ENCODE results near the gene MYO19. TPM values are rescaled to one million over a fixed set of nuclear protein-coding genes. Genes with fewer than 3 reads are reported as not detected.
A peak's percentile ranks its signal among the peaks of the same experiment; 100 is the strongest.

Gene MYO19
- total and polyA plus RNA-seq, 4 donors, result 8.7 to 47.2 (median 20.8) TPM

DNA sequence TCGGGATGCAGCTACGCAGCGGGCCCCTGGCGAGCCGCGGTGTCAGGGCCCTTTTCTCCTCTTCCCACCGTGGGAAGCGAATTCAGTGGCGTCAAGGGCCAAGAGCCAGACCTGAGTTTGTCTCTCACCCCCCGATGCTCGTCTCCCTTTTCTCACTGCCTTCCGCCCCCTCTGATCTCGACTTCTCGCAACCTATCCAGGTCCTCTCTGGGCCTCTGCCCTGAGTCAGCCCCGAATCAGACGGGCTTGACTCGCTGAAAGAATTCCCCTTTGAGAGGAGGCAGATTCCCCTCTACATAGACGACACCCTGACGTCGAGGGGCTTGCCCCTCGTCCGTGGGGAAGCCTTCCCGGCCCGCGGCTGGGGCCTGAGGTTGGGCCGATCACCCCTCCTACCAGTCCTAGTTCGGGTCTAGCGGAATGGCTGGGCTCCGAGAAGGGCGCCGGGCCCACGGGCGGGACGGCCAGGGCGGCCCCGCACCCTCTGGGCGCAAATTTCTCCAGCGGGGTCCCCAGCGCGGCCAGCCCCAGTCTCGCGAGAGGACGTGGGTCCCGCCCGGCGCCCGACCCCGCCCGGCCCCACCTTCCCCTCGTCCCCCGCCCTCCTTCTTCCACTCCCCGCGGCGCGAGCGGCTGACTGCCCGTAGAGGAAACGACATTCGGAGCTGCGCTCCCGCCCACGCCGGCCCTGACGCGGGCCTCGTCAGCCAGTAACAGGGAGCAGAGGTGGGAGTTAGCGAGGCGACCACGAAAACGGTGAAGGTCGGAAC is 9.8 kb upstream of the MYO19 start, which contains the start of gene GGNBP2:
GGNBP2 (plus strand) TSS at position 613 of the 770 bp plus-strand sequence. CDS start 806 bp downstream, outside the sequence.
- TF ChIP-seq RXRA (IDR thresholded peaks at IDR 0.05) (no peak), JUND (IDR thresholded peaks at IDR 0.05) (no peak), TAF1 (conservative IDR thresholded peaks at IDR 0.05) (peak; percentile 51), YY1 (IDR thresholded peaks at IDR 0.05) (peak; percentile 27), HNF4A (conservative IDR thresholded peaks at IDR 0.05) (peak in 1 of 2 donors; percentile 5), EGR1 (IDR thresholded peaks at IDR 0.05; ENCODE audit: low read depth in 2 of 2) (peak in 1 of 2 donors; percentile 31)
- TF ChIP-seq, protein P1, sequence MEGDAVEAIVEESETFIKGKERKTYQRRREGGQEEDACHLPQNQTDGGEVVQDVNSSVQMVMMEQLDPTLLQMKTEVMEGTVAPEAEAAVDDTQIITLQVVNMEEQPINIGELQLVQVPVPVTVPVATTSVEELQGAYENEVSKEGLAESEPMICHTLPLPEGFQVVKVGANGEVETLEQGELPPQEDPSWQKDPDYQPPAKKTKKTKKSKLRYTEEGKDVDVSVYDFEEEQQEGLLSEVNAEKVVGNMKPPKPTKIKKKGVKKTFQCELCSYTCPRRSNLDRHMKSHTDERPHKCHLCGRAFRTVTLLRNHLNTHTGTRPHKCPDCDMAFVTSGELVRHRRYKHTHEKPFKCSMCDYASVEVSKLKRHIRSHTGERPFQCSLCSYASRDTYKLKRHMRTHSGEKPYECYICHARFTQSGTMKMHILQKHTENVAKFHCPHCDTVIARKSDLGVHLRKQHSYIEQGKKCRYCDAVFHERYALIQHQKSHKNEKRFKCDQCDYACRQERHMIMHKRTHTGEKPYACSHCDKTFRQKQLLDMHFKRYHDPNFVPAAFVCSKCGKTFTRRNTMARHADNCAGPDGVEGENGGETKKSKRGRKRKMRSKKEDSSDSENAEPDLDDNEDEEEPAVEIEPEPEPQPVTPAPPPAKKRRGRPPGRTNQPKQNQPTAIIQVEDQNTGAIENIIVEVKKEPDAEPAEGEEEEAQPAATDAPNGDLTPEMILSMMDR (IDR thresholded peaks at IDR 0.05; ENCODE audit: low read depth, low read length, missing input control), result no peak
- TF ChIP-seq, protein P2, sequence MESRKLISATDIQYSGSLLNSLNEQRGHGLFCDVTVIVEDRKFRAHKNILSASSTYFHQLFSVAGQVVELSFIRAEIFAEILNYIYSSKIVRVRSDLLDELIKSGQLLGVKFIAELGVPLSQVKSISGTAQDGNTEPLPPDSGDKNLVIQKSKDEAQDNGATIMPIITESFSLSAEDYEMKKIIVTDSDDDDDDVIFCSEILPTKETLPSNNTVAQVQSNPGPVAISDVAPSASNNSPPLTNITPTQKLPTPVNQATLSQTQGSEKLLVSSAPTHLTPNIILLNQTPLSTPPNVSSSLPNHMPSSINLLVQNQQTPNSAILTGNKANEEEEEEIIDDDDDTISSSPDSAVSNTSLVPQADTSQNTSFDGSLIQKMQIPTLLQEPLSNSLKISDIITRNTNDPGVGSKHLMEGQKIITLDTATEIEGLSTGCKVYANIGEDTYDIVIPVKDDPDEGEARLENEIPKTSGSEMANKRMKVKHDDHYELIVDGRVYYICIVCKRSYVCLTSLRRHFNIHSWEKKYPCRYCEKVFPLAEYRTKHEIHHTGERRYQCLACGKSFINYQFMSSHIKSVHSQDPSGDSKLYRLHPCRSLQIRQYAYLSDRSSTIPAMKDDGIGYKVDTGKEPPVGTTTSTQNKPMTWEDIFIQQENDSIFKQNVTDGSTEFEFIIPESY (IDR thresholded peaks at IDR 0.05), result peak; percentile 98
- TF ChIP-seq, protein P3, sequence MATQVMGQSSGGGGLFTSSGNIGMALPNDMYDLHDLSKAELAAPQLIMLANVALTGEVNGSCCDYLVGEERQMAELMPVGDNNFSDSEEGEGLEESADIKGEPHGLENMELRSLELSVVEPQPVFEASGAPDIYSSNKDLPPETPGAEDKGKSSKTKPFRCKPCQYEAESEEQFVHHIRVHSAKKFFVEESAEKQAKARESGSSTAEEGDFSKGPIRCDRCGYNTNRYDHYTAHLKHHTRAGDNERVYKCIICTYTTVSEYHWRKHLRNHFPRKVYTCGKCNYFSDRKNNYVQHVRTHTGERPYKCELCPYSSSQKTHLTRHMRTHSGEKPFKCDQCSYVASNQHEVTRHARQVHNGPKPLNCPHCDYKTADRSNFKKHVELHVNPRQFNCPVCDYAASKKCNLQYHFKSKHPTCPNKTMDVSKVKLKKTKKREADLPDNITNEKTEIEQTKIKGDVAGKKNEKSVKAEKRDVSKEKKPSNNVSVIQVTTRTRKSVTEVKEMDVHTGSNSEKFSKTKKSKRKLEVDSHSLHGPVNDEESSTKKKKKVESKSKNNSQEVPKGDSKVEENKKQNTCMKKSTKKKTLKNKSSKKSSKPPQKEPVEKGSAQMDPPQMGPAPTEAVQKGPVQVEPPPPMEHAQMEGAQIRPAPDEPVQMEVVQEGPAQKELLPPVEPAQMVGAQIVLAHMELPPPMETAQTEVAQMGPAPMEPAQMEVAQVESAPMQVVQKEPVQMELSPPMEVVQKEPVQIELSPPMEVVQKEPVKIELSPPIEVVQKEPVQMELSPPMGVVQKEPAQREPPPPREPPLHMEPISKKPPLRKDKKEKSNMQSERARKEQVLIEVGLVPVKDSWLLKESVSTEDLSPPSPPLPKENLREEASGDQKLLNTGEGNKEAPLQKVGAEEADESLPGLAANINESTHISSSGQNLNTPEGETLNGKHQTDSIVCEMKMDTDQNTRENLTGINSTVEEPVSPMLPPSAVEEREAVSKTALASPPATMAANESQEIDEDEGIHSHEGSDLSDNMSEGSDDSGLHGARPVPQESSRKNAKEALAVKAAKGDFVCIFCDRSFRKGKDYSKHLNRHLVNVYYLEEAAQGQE (IDR thresholded peaks at IDR 0.05), result peak; percentile 47
- DNase-seq (ENCODE audit: low spot score), result peak; percentile 90
- WGBS, result under 1% methylated on average over 71 of the region's 71 CpGs
- H3K27me3 ChIP-seq (ENCODE audit: control insufficient read depth in 4 of 4, insufficient read depth in 4 of 4, low read length in 3 of 4), result no peaks in the 10 kb centered on the region
- peaks cover 0 to 3% (median 1%) of the 10 kb centered on the region in 4 donors for H3K36me3 ChIP-seq (ENCODE audit: control insufficient read depth in 4 of 4, insufficient read depth in 3 of 4, low read depth in 1 of 4, low read length in 3 of 4)
- H3K9me3 ChIP-seq (ENCODE audit: control insufficient read depth in 4 of 4, low read length in 3 of 4), result no peaks in the 10 kb centered on the region
- H3K9ac ChIP-seq (ENCODE audit: low read depth in 1 of 2, low read length in 2 of 2), result peak within 1 kb of the TSS; percentile 93 to 98
- H3K4me3 ChIP-seq (ENCODE audit: low read depth in 1 of 3, low read length in 3 of 3), result peak within 1 kb of the TSS; percentile 93 to 98 (median 97)
- peaks cover 4 to 40% (median 29%) of the 10 kb centered on the region in 4 donors for H3K4me1 ChIP-seq (ENCODE audit: control insufficient read depth in 4 of 4, insufficient read depth in 4 of 4, low read length in 3 of 4)
- H3K27ac ChIP-seq (ENCODE audit: low read depth in 1 of 2, low read length in 2 of 2), result peak within 1 kb of the TSS; percentile 99 to 100

DNA sequence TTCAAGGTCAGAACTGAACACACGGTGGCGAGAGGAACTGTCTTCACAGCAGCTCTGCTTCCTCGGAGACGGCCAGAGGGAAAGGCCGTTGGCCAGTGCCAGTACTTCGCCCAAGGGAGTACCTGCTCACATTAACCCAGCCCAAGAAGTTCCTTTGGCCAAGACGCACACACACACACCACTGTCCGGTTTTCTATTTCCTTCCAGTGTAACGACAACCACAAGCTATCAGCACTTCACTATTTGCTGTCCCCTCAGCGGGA is 9.3 kb upstream of the MYO19 start:
- Histone ChIP-seq H3K9me3 (ENCODE audit: control insufficient read depth in 4 of 4, low read length in 3 of 4) (no peaks in the 10 kb centered on the region), H3K36me3 (ENCODE audit: control insufficient read depth in 4 of 4, insufficient read depth in 3 of 4, low read depth in 1 of 4, low read length in 3 of 4) (peaks cover 0 to 3% (median 1%) of the 10 kb centered on the region in 4 donors), H3K4me3 (ENCODE audit: low read depth in 1 of 3, low read length in 3 of 3) (peak overlapping the region; percentile 51 to 97 (median 93)), H3K27ac (ENCODE audit: low read depth in 1 of 2, low read length in 2 of 2) (peak overlapping the region; percentile 99 to 100), H3K9ac (ENCODE audit: low read depth in 1 of 2, low read length in 2 of 2) (peak overlapping the region; percentile 63 to 96), H3K27me3 (ENCODE audit: control insufficient read depth in 4 of 4, insufficient read depth in 4 of 4, low read length in 3 of 4) (no peaks in the 10 kb centered on the region), H3K4me1 (ENCODE audit: control insufficient read depth in 4 of 4, insufficient read depth in 4 of 4, low read length in 3 of 4) (peaks cover 4 to 40% (median 29%) of the 10 kb centered on the region in 4 donors)
- DNase-seq (ENCODE audit: low spot score), result peak; percentile 59
- WGBS, result under 1% methylated on average over 10 of the region's 10 CpGs
- TF ChIP-seq YY1 (IDR thresholded peaks at IDR 0.05) (no peak), RAD21 (IDR thresholded peaks at IDR 0.05) (peak in 1 of 2 donors; percentile 11), GABPA (IDR thresholded peaks at IDR 0.05 in 1 of 2, conservative IDR thresholded peaks at IDR 0.05 in 1 of 2) (no peak), HNF4G (IDR thresholded peaks at IDR 0.05) (no peak), TAF1 (conservative IDR thresholded peaks at IDR 0.05) (no peak)
- TF ChIP-seq, protein P4, sequence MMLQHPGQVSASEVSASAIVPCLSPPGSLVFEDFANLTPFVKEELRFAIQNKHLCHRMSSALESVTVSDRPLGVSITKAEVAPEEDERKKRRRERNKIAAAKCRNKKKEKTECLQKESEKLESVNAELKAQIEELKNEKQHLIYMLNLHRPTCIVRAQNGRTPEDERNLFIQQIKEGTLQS (IDR thresholded peaks at IDR 0.05), result no peak
- TF ChIP-seq, protein P3 (IDR thresholded peaks at IDR 0.05), result no peak
- TF ChIP-seq, protein P2 (IDR thresholded peaks at IDR 0.05), result no peak
